Measurements from ENCODE around the gene NGEF.
"Not testable (repeated sequence)": the region's sequence is repeated elsewhere in the genome, so short reads cannot be mapped to it uniquely, and the experiment has no call there.

The NGEF gene

DNA sequence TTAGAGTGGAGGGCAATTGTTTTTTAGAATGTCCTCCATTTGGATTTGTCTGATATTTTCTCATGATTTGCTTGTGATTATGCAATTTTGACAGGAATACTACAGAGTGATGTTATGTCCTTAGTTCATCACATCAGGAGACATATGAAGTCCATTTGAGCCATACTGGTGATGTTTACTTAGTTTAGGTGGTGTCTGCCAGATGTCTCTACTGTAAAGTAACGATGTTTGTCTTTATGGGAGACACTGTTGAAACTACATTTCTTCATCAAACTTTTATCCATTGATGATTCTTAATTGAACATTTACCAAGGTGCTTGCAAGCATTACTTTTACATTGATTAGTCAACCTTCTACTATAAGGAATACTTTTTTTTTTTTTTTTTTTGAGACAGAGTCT lies 147.9 kb downstream of the NGEF start:
- Histone ChIP-seq H3K27ac (no peak overlapping the region), H3K4me3 (no peak overlapping the region)

- no peak overlapping the region for H3K4me3 ChIP-seq
- H3K27ac ChIP-seq = no peak overlapping the region
Observed at GRCh38 chr2:232863996-232864395, 149.1 kb downstream of the NGEF start.

DNA sequence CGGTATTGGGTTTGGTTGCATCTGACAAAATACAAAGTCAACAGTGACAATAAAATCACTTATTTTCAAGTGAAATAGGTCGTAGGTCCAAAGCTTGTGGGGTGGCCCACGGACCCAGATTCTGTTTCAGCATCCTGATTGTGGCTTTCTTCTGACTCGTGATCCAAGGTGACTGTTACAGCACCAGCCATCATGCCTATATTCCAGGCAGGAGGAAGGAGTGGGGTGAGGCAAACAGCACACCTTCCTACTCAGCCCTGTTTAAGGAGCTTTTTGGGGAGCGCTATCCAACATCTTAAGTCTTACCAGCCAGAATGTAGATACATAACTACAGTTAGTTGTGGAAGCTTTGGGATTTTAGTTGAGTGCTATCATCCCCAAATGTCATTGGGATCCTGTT lies 151.7 kb downstream of the NGEF start:
- H3K4me3 ChIP-seq = no peak overlapping the region
- no peak overlapping the region for H3K27ac ChIP-seq

DNA sequence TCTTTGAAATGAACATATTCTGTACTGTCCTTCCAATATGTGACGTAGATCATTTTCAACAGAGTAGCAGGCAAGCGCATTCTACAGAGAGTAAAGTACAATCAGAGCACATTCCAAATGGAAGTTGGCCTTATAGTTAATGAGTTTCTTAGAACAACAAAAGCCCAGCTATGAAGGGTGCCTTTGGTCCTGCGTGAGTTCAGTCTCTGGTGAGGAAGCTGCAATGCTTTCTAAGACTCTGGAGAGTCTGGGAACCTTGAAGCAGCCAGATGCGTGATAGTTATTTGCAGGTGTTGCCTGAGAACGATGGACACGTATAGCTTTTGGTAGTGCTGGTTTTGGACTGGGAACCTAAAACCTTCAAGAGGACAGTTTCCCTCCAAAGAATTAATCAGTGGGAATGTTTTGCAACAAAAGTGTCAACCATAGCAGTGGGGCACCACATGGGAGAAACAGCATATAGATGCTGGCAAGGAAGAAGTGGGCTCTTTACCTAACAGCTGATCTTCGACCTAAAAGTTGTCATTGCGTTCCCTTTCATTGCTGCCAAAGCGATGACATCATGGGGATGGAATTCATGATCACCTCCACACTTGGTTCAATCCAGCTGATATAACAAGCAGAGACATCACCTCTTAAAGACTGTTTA lies 152.3 kb downstream of the NGEF start:
- Histone ChIP-seq H3K4me3 (no peak overlapping the region), H3K27ac (no peak overlapping the region)

DNA sequence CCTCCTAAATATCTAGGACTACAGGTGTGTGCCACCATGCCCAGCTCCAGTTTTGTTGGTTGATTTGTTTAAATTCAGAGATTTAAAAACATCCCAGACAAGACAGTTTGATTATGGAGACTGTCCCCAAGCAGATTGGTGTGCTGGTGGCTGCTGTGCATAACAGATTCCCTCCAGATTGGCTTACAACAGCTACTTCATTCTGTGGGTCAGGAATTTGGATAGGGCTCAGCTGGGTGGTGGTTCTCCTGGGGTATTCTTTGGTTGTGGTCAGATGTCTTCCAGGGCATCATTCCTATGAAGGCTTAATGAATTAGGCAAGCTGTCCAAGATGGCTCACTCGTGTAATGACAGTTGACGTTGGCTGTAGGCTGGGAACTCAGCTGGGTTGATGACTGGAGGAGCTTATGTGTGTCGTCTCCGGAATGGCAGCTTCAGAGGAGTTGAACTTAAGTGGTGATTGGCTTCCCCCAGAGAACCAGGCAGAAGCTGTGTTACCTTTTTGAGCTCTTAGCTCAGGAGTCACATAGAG lies 153.6 kb downstream of the NGEF start:
- Histone ChIP-seq H3K27ac (no peak overlapping the region), H3K4me3 (no peak overlapping the region)

DNA sequence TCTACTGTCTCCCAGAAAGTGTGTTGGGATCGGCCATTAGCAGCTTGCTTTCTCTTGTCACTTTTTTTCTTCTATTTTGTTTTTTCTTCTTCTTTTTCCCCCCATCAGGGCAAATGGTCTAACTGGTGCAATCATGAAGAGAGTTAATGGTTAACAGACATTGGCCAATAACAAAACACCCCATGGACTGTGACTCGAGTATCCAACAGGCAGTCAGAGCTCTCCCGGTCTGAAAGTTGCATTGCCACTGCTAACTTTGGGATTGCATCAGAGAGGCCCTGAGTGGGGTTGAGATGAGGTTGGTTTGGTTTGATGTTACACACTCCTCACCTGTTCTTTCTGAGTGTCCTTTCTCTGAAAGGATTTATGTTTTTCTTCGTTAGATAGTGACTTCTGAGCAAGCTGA lies 155.9 kb downstream of the NGEF start:
- H3K27ac ChIP-seq = no peak overlapping the region

DNA sequence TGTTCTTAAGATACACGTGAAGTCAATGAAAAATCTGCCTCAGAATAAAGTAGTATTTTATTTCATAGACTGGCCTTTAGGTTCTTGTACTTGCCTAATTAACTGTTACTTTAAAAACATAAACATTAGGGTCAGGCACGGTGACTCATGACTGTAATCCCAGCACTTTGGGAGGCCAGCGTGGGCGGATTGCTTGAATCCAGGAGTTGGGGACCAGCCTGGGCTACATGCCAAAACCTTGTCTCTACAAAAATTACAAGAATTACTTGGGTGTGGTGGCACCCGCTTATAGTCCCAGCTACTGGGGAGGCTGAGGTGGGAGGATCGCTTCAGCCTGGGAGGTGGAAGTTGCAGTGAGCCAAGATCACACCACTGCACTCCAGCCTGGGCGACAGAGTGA lies 159.0 kb downstream of the NGEF start:
- Histone ChIP-seq H3K27ac (no peak overlapping the region), H3K4me3 (no peak overlapping the region)

More for the DNA sequence above, 155.9 kb downstream of the NGEF start:
- no peak overlapping the region for H3K4me3 ChIP-seq

- H3K27ac ChIP-seq = no peak overlapping the region
- H3K4me3 ChIP-seq = no peak overlapping the region
Observed at GRCh38 chr2:232852676-232853075, 160.4 kb downstream of the NGEF start.

GRCh38 chr2:232852081-232852480 lies 161.0 kb downstream of the NGEF start:
- not testable (repeated sequence) for H3K4me3 ChIP-seq, H3K27ac ChIP-seq

DNA sequence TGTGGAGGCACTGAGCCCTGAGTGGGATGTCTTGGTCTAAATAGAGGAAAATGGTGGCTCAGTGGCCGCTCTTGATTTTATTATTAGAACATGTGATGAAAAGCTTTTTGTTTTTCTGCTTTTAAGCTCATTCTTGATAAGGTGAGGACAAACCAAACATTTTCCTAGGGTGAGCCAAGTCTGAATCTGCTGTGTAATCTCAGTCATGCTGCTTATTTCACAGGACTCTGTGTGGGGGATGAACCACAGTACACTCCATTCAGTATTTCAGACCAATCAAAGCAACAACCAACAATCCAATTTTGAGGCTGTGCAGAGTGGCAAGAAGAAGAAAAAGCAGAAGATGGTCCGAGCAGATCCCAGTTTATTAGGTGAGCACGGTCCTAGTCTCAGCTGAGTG lies 163.0 kb downstream of the NGEF start:
- Histone ChIP-seq H3K27ac (no peak overlapping the region), H3K4me3 (no peak overlapping the region)

DNA sequence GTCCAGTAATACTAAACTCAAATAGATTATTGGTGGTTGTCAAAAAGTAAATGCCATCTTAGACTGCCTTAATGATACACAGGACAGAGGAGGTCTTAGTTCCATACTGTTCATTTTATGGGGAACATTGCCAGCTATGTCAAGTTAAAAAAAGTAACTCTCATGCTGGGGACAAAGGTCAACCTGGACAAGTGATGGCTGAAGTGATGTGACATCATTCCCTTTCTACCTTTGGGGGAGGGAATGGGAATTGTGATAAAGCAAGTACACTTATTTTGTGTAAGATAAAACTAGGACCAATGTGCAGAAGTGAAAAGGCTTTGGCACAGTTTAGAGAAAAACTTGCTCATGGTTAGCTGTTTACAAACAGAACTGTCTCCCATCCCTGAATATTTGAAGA lies 167.0 kb downstream of the NGEF start:
- Histone ChIP-seq H3K27ac (no peak overlapping the region), H3K4me3 (no peak overlapping the region)

GRCh38 chr2:232843834-232844233 lies 169.2 kb downstream of the NGEF start:
- H3K4me3 ChIP-seq = no peak overlapping the region
- H3K27ac ChIP-seq = no peak overlapping the region

DNA sequence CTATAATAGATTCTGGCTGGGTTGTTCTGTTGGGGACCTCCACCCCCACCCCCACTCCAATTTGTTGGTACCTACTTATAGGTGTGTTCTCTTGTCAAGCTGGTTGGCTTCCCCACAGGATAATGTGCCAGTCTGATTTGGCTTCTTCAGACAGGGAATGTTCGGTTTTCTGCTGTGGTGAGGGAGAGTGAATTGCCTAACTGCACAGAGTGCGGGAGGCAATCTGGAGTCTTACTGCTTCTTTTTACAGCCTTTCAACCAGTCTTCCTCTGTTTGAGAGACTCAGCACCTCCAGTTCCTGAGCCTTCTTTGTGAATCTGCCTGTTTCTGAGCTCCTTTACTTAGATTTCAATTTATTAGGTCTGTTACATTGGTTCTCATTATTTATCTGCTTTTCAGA lies 170.4 kb downstream of the NGEF start:
- H3K4me3 ChIP-seq = no peak overlapping the region
- H3K27ac ChIP-seq = no peak overlapping the region

DNA sequence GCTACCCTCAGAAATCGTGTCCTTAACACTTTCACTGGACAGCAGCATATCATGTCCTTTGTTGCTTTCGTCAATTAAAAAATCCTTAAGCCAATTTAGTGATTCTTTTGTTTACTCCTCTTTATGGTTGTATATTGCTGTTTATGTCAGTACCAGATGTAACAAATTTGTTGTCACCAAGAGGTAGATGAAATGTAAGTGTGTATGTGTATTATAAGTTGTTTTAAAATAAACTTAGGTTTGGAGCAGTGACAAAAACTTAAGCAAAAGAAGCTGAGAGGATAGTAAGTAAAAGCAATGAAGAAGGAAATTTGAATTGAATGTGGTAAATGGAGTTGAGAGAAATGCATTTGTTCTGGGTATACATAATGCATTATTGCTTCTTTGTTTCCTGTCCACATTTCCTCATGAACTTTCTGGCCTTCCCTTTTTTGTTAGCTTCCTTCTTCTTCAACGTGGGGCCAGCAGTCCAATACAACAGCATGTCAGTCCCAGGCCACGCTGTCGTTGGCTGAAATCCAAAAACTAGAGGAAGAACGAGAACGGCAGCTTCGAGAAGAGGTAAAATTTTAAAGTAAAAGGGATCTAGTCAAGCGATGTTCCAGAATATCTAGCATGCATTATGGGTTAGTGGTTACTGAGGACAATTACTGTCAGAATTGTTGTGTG lies 173.5 kb downstream of the NGEF start:
- H3K27ac ChIP-seq = peak overlapping the region in 4 of 21 experiments; percentile 10 to 65 (median 46)
- no peak overlapping the region for H3K4me3 ChIP-seq

DNA sequence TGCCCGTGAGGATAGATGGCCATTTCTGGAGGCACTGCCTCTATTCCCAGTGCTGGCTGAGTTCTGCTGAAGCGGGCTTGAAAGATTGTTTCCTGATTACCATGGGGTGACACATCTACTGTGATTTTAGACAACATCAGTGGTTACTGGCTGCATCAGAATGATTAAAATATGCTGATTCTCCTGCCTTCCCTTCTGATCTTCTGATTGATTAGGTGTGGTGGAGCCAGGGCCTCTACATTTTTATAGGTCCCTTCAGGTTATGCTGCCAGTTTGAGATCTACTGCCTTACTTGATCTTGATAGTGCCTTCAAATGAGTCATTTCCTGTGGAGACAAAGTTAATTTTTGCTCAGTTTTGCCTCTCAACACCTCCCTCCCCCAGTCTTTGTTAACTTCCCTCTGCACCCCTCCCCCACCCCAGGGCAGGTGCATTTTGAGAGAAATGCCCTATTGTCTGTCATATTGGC lies 174.6 kb downstream of the NGEF start:
- peak overlapping the region in 7 of 21 experiments; percentile 10 to 65 (median 31) for H3K27ac ChIP-seq
- no peak overlapping the region for H3K4me3 ChIP-seq

GRCh38 chr2:232836934-232837333 lies 176.1 kb downstream of the NGEF start:
- Histone ChIP-seq H3K4me3 (no peak overlapping the region), H3K27ac (peak overlapping the region in 3 of 21 experiments; percentile 12 to 65 (median 55))

- no peak overlapping the region for H3K4me3 ChIP-seq
- no peak overlapping the region for H3K27ac ChIP-seq
Observed at GRCh38 chr2:232835687-232836208, 177.3 kb downstream of the NGEF start.

DNA sequence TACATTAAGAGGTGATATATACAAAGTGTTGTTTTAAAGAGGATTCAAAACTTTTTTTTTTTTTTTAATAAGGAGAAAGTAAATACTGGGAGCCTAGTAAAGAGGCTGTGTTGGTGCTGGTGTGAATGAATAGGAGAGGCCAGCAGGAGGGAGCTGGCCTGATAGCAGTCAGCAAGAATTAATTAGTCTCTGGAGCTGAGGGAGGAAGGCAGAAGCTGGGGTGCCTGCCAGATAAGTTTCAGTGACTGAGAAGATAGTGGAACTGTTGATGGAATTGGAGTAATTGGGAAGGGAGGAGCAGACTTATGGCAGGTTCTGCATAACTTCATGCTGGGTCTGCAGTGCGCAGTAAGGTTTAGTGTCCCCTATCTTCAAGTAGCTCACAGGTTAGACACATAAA lies 179.2 kb downstream of the NGEF start:
- Histone ChIP-seq H3K27ac (no peak overlapping the region), H3K4me3 (no peak overlapping the region)

DNA sequence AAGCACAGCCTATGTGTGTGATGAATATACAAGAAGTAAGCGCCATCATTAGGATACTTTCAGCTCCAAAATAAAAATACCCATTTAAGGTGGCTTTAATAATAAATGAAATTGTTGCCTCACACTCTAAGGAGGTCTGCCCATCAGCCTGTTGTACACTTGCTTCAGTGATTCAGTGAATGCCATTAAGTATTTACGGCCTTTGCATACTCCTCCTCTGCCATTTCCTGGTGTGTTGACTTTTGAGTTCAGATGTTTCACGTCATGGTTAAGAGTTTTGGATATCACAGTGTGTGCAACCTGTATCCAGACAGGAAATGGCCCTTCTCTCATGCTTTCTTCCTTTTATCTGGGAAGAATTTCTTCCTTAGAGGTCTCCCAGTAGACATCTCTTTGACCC lies 181.6 kb downstream of the NGEF start:
- Histone ChIP-seq H3K27ac (no peak overlapping the region), H3K4me3 (no peak overlapping the region)

GRCh38 chr2:232829988-232830387 lies 183.1 kb downstream of the NGEF start:
- H3K27ac ChIP-seq = no peak overlapping the region
- H3K4me3 ChIP-seq = no peak overlapping the region
